OCI-LY7 (cell line): ENCODE results near the gene TTC23L. TPM values are rescaled to one million over a fixed set of nuclear protein-coding genes. Genes with fewer than 3 reads are reported as not detected.

Experiments used
- BruUV-seq: library from RNA; stranded (reverse); fragments of 400-500 nt; replicated peaks from 2 replicates; lab custom pipeline; 2021; lab: Mats Ljungman, UMichigan
- CTCF ChIA-PET: fragments of 300-600 bp; sonication (Branson Sonifier 250); formaldehyde crosslinking; loops from one replicate; lab custom pipeline; 2022; ENCODE audit warnings: antibody characterized with exemption; ENCODE audit not compliant: unreplicated experiment; lab: Charles Lee
- POLR2A ChIA-PET: fragments of 300-600 bp; sonication (Branson Sonifier 250); formaldehyde crosslinking; loops from one replicate; lab custom pipeline; 2022; ENCODE audit warnings: antibody characterized with exemption; lab: Charles Lee
- DNase-seq: peaks from one replicate; pipeline ENCODE4 v3.0.0-alpha.2; 2015; ENCODE audit warnings: low spot score
- H2AFZ ChIP-seq: fragments of 200-600 bp; sonication (generic), shearing (Covaris generic); 2 replicates; pipeline ENCODE4 v1.6.1; 2014; ENCODE audit warnings: mild to moderate bottlenecking, antibody characterized with exemption, low read length, moderate library complexity
- H3K27ac ChIP-seq: fragments of 200-600 bp; sonication (generic); 2 replicates; pipeline ENCODE4 v1.5.1; 2014; ENCODE audit warnings: mixed run types, low read depth, mild to moderate bottlenecking, moderate library complexity, low read length, inconsistent platforms; ENCODE audit not compliant: poor library complexity, severe bottlenecking
- H3K36me3 ChIP-seq: fragments of 200-600 bp; sonication (generic); 2 replicates; pipeline ENCODE4 v1.6.1; 2014; ENCODE audit warnings: mild to moderate bottlenecking, antibody characterized with exemption, low read length, moderate library complexity, mixed read lengths; ENCODE audit not compliant: insufficient read depth
- H3K4me1 ChIP-seq: fragments of 200-600 bp; sonication (generic); 2 replicates; pipeline ENCODE4 v1.5.1; 2014; ENCODE audit warnings: mild to moderate bottlenecking, low read length; ENCODE audit not compliant: insufficient read depth, poor library complexity, severe bottlenecking
- H3K4me2 ChIP-seq: fragments of 200-600 bp; sonication (generic); 2 replicates; pipeline ENCODE4 v1.6.1; 2014; ENCODE audit warnings: mild to moderate bottlenecking, low read length
- H3K4me3 ChIP-seq: fragments of 200-600 bp; sonication (generic); 2 replicates; pipeline ENCODE4 v1.5.1; 2014; ENCODE audit warnings: mild to moderate bottlenecking, low read depth, low read length; ENCODE audit not compliant: poor library complexity, severe bottlenecking
- H3K79me2 ChIP-seq: fragments of 200-600 bp; sonication (generic); 2 replicates; pipeline ENCODE4 v1.6.1; 2016; ENCODE audit warnings: low read depth, mild to moderate bottlenecking, low read length, moderate library complexity, mixed read lengths; ENCODE audit not compliant: insufficient read depth
- H3K9me2 ChIP-seq: fragments of 200-600 bp; sonication (generic); 2 replicates; pipeline ENCODE4 v1.6.1; 2016; ENCODE audit warnings: mild to moderate bottlenecking, low read length, mixed read lengths; ENCODE audit not compliant: insufficient read depth
- H3K9me3 ChIP-seq: fragments of 200-600 bp; sonication (generic); 2 replicates; pipeline ENCODE4 v1.6.1; 2014; ENCODE audit warnings: mild to moderate bottlenecking, mixed run types, low read length, mixed read lengths
- H4K20me1 ChIP-seq: fragments of 200-600 bp; sonication (generic); 2 replicates; pipeline ENCODE4 v1.6.1; 2014; ENCODE audit warnings: mild to moderate bottlenecking, antibody characterized with exemption, low read length, moderate library complexity, mixed read lengths; ENCODE audit not compliant: insufficient read depth
- EZH2phosphoT487 ChIP-seq: fragments of 200-600 bp; sonication (generic); IDR thresholded peaks from 2 replicates; pipeline ENCODE4 v1.6.1; 2018; ENCODE audit warnings: low read depth, borderline replicate concordance, mild to moderate bottlenecking, mixed run types, antibody characterized with exemption, low read length, moderate library complexity, mixed read lengths
- intact Hi-C: fragments of 100-400 bp; cut with micrococcal nuclease; formaldehyde crosslinking; loops from one replicate; pipeline ENCODE4 v1.10.0; 2022; ENCODE audit not compliant: unreplicated experiment
- total RNA-seq, 2 experiments: library from RNA; depleted of rRNA in 1 of 2; stranded (reverse); fragments of >200 nt in 1 of 2; shearing (Covaris generic) in 1 of 2; gene quantifications; 2 replicates each; pipeline ENCODE4 v1.2.3, GENCODE V29; 2014 to 2022
- TF ChIP-seq, protein P1 (sequence below): fragments of 200-600 bp; sonication (generic); conservative IDR thresholded peaks from 2 replicates; pipeline ENCODE4 v1.5.1; 2014; ENCODE audit warnings: mild to moderate bottlenecking, antibody characterized with exemption, low read length, moderate library complexity, mixed read lengths

Gene TTC23L
- total RNA-seq, 2 experiments from 2014 or later: 0.06 to 1.4 TPM

GRCh38 chr5:34915139-34915855 lies 76.3 kb downstream of the TTC23L start, which contains the start of the genes BRIX1 and RAD1:
Gene BRIX1, plus strand, starts transcription at chr5:34915711. Its CDS starts 28 bp downstream, at chr5:34915739.
Gene RAD1, minus strand, starts transcription at chr5:34915504. Its CDS starts 612 bp downstream, at chr5:34914892.
- Histone ChIP-seq H3K4me2 (peak within 1 kb of the TSS; percentile 92), H3K4me1 (peaks cover 27% of the 10 kb centered on the region), H4K20me1 (peaks cover 17% of the 10 kb centered on the region; the same call in 1 of the 2 replicates), H2AFZ (peak within 1 kb of the TSS; percentile 48; the same call in 1 of the 2 replicates), H3K27ac (peak within 1 kb of the TSS; percentile 79), H3K4me3 (peak within 1 kb of the TSS; percentile 86), H3K9me2 (no peaks in the 10 kb centered on the region), H3K79me2 (peaks cover 92% of the 10 kb centered on the region), H3K36me3 (peaks cover 74% of the 10 kb centered on the region), H3K9me3 (no peaks in the 10 kb centered on the region)
- POLR2A ChIA-PET: interaction anchor here (0.8 to 5.0 kb wide), 13 partner anchors 9 to 392 kb away, joined by 3 to 102 read pairs (median 5); partner anchors contain the start of genes DNAJC21 and TTC23L
- CTCF ChIA-PET: interaction anchor here (1.6 kb wide), 1 partner anchor 14 kb away, joined by 9 read pairs; the partner anchor contains the start of gene DNAJC21
- BruUV-seq: no TSS peak
- DNase-seq: peak; percentile 96
- TF ChIP-seq, protein P1, sequence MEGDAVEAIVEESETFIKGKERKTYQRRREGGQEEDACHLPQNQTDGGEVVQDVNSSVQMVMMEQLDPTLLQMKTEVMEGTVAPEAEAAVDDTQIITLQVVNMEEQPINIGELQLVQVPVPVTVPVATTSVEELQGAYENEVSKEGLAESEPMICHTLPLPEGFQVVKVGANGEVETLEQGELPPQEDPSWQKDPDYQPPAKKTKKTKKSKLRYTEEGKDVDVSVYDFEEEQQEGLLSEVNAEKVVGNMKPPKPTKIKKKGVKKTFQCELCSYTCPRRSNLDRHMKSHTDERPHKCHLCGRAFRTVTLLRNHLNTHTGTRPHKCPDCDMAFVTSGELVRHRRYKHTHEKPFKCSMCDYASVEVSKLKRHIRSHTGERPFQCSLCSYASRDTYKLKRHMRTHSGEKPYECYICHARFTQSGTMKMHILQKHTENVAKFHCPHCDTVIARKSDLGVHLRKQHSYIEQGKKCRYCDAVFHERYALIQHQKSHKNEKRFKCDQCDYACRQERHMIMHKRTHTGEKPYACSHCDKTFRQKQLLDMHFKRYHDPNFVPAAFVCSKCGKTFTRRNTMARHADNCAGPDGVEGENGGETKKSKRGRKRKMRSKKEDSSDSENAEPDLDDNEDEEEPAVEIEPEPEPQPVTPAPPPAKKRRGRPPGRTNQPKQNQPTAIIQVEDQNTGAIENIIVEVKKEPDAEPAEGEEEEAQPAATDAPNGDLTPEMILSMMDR: no peak
- TF ChIP-seq EZH2phosphoT487: no peak
- intact Hi-C loops: loop anchor here (1.0 to 10.0 kb wide), 7 partner anchors 14 to 1960 kb away; partner anchors contain the start of genes DNAJC21, LMBRD2, NIPBL and SKP2

- intact Hi-C loops: loop anchor here (1.0 to 10.0 kb wide), 7 partner anchors 13 to 1959 kb away; partner anchors contain the start of genes DNAJC21, LMBRD2, NIPBL and SKP2
- Histone ChIP-seq H3K4me2 (peak overlapping the region; percentile 92), H3K4me3 (peak overlapping the region; percentile 86), H3K9me3 (no peaks in the 10 kb centered on the region), H3K79me2 (peaks cover 95% of the 10 kb centered on the region), H3K4me1 (peaks cover 27% of the 10 kb centered on the region), H2AFZ (0 out of 2 replicates have a peak overlapping the region, but pooled peaks have one; percentile 20), H3K36me3 (peaks cover 74% of the 10 kb centered on the region), H4K20me1 (peaks cover 20% of the 10 kb centered on the region; the same call in 1 of the 2 replicates), H3K9me2 (no peaks in the 10 kb centered on the region), H3K27ac (peak overlapping the region; percentile 79)
- POLR2A ChIA-PET: interaction anchor here (0.9 to 5.0 kb wide), 11 partner anchors 8 to 393 kb away, joined by 3 to 102 read pairs (median 5); partner anchors contain the start of genes DNAJC21 and TTC23L
- TF ChIP-seq EZH2phosphoT487: no peak
- TF ChIP-seq, protein P1: no peak
- CTCF ChIA-PET: interaction anchor here (1.6 kb wide), 1 partner anchor 14 kb away, joined by 9 read pairs; the partner anchor contains the start of gene DNAJC21
- DNase-seq: peak; percentile 27
- BruUV-seq: TSS peak; percentile 82
These were observed 76.9 kb downstream of the TTC23L start for GRCh38 chr5:34915856-34916192.
